ENCODE measurements around the gene KIRREL3. TPM values are rescaled to one million over a fixed set of nuclear protein-coding genes. Genes with fewer than 3 reads are reported as not detected.

The KIRREL3 gene
- polyA plus RNA-seq, 1 of the 3 experiments (the other 2 are of a cell fraction) = 3.7 TPM

- DNase-seq = no peak
- CTCF ChIA-PET = interaction anchor here (0.9 to 1.1 kb wide), 2 partner anchors 55 to 328 kb away, joined by 3 to 5 read pairs; no protein-coding TSS in a partner anchor
- no peak overlapping the region for H3K4me3 ChIP-seq (ENCODE audit: low read depth in 2 of 2, low read length in 1 of 2)
- H3K4me1 ChIP-seq (ENCODE audit: control insufficient read depth in 1 of 2, insufficient read depth in 2 of 2, low read depth in 1 of 2, low read length in 1 of 2) = peaks cover 0 to 4% of the 10 kb centered on the region in 2 experiments; a peak in 2 of 4 replicates
- 77% methylated on average over 8 of the region's 8 CpGs for WGBS (ENCODE audit: low lambda C conversion rate)
- H3K27ac ChIP-seq (ENCODE audit: low read depth in 2 of 2, low read length in 1 of 2) = no peak overlapping the region
- no peak for TF ChIP-seq TCF12 (IDR thresholded peaks at IDR 0.05)
- TF ChIP-seq RXRA (IDR thresholded peaks at IDR 0.05; ENCODE audit: borderline replicate concordance, low read depth) = no peak
- no peak for TF ChIP-seq MAX (IDR thresholded peaks at IDR 0.05; ENCODE audit: low read depth)
- TF ChIP-seq FOXM1 (IDR thresholded peaks at IDR 0.05; ENCODE audit: low read depth) = no peak
- TF ChIP-seq NRF1 (IDR thresholded peaks at IDR 0.05; ENCODE audit: low read depth, low read length) = no peak
- TF ChIP-seq PBX3 (IDR thresholded peaks at IDR 0.05) = no peak
- TF ChIP-seq ELF1 (IDR thresholded peaks at IDR 0.05) = no peak
- no peaks in the 10 kb centered on the region for H3K79me2 ChIP-seq (ENCODE audit: insufficient read depth)
- no peaks in the 10 kb centered on the region for H3K9me3 ChIP-seq
- H3K9me2 ChIP-seq = no peaks in the 10 kb centered on the region
- H3K27me3 ChIP-seq (ENCODE audit: insufficient read depth) = no peaks in the 10 kb centered on the region
- POLR2A ChIA-PET = no interaction called here
- H3K4me2 ChIP-seq = no peak overlapping the region
- no peak overlapping the region for H2AFZ ChIP-seq (ENCODE audit: low read depth)
- no peaks in the 10 kb centered on the region for H3F3A ChIP-seq (replicated peaks; ENCODE audit: insufficient read depth)
- H3K9ac ChIP-seq = no peak overlapping the region
- H4K20me1 ChIP-seq (ENCODE audit: insufficient read depth) = no peaks in the 10 kb centered on the region
- no peaks in the 10 kb centered on the region for H3K36me3 ChIP-seq (replicated peaks in 1 of 2; ENCODE audit: control insufficient read depth in 1 of 2, insufficient read depth in 2 of 2, low read length in 1 of 2)
These were observed 338.4 kb downstream of the KIRREL3 start for GRCh38 chr11:126662035-126662790.

DNA sequence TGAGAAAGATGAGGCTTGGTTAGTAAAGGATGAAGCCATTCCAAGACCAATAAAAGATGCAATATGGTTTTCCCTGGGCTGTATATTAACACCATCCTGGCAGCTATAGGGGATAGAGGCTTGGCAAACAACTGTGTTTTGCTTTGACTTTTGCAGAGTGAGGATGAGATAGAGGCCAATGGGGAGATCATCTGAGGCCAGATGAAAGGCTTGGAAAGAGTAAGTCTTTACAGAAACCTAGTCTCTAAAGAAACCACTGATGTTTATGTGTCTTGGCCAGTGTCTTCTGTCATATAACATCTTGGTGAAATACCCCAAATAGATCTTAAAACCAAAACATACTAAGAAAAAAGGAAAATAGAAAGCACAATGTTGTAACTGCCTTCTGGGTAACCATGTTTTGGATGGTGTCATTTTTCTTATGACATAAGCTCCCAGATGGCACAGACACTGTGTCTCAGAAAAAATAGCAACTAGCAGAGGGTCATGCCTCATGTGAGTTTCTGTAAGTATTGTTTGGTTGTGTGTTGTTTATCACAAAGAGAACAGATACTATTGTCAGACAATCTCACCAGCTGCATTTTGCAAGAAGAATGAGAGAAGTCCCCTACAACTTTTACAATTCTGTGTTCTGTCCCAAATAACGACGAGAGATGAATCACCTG, 339.7 kb downstream of the KIRREL3 start:
- Histone ChIP-seq H3K27me3 (ENCODE audit: insufficient read depth) (no peaks in the 10 kb centered on the region), H3K4me3 (ENCODE audit: low read depth in 2 of 2, low read length in 1 of 2) (no peak overlapping the region), H3K36me3 (replicated peaks in 1 of 2; ENCODE audit: control insufficient read depth in 1 of 2, insufficient read depth in 2 of 2, low read length in 1 of 2) (no peaks in the 10 kb centered on the region), H3F3A (replicated peaks; ENCODE audit: insufficient read depth) (no peaks in the 10 kb centered on the region), H3K4me1 (ENCODE audit: control insufficient read depth in 1 of 2, insufficient read depth in 2 of 2, low read depth in 1 of 2, low read length in 1 of 2) (peaks cover 0 to 4% of the 10 kb centered on the region in 2 experiments; a peak in 2 of 4 replicates), H3K9me2 (no peaks in the 10 kb centered on the region), H3K9me3 (no peaks in the 10 kb centered on the region), H2AFZ (ENCODE audit: low read depth) (no peak overlapping the region), H3K27ac (ENCODE audit: low read depth in 2 of 2, low read length in 1 of 2) (no peak overlapping the region), H3K79me2 (ENCODE audit: insufficient read depth) (no peaks in the 10 kb centered on the region), H3K4me2 (no peak overlapping the region), H4K20me1 (ENCODE audit: insufficient read depth) (no peaks in the 10 kb centered on the region), H3K9ac (no peak overlapping the region)
- DNase-seq = no peak
- CTCF ChIA-PET = interaction anchor here (0.6 to 2.1 kb wide), 5 partner anchors 53 to 1183 kb away, joined by 3 to 7 read pairs (median 3); no protein-coding TSS in a partner anchor
- POLR2A ChIA-PET = no interaction called here
- 80% methylated on average over 2 of the region's 2 CpGs for WGBS (ENCODE audit: low lambda C conversion rate)
- TF ChIP-seq CHD2 (IDR thresholded peaks at IDR 0.05; ENCODE audit: low read length, partially characterized antibody) (no peak), FOSL2 (IDR thresholded peaks at IDR 0.05; ENCODE audit: borderline replicate concordance, low read depth) (no peak), RFX5 (IDR thresholded peaks at IDR 0.05; ENCODE audit: low read length) (no peak), RXRA (IDR thresholded peaks at IDR 0.05; ENCODE audit: borderline replicate concordance, low read depth) (no peak), YY1 (IDR thresholded peaks at IDR 0.05; ENCODE audit: low read depth) (no peak), GABPA (IDR thresholded peaks at IDR 0.05; ENCODE audit: low read depth) (no peak), RCOR1 (IDR thresholded peaks at IDR 0.05; ENCODE audit: low read length) (no peak), SIN3A (IDR thresholded peaks at IDR 0.05; ENCODE audit: borderline replicate concordance, low read depth, low read length) (no peak), JUND (IDR thresholded peaks at IDR 0.05) (no peak), GATA2 (CRISPR knock-in tag; IDR thresholded peaks at IDR 0.05) (no peak), NRF1 (IDR thresholded peaks at IDR 0.05; ENCODE audit: low read depth, low read length) (no peak), MEF2A (IDR thresholded peaks at IDR 0.05; ENCODE audit: borderline replicate concordance, low read depth) (no peak), FOXM1 (IDR thresholded peaks at IDR 0.05; ENCODE audit: low read depth) (no peak), RAD21 (IDR thresholded peaks at IDR 0.05; ENCODE audit: low read length) (no peak), TAF1 (IDR thresholded peaks at IDR 0.05; ENCODE audit: borderline replicate concordance, low read depth, low read length) (no peak), MXI1 (IDR thresholded peaks at IDR 0.05; ENCODE audit: low read depth, low read length) (no peak)
- TF ChIP-seq, protein P1, sequence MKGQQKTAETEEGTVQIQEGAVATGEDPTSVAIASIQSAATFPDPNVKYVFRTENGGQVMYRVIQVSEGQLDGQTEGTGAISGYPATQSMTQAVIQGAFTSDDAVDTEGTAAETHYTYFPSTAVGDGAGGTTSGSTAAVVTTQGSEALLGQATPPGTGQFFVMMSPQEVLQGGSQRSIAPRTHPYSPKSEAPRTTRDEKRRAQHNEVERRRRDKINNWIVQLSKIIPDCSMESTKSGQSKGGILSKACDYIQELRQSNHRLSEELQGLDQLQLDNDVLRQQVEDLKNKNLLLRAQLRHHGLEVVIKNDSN (IDR thresholded peaks at IDR 0.05; ENCODE audit: borderline replicate concordance, low read depth) = no peak
- TF ChIP-seq, protein P2, sequence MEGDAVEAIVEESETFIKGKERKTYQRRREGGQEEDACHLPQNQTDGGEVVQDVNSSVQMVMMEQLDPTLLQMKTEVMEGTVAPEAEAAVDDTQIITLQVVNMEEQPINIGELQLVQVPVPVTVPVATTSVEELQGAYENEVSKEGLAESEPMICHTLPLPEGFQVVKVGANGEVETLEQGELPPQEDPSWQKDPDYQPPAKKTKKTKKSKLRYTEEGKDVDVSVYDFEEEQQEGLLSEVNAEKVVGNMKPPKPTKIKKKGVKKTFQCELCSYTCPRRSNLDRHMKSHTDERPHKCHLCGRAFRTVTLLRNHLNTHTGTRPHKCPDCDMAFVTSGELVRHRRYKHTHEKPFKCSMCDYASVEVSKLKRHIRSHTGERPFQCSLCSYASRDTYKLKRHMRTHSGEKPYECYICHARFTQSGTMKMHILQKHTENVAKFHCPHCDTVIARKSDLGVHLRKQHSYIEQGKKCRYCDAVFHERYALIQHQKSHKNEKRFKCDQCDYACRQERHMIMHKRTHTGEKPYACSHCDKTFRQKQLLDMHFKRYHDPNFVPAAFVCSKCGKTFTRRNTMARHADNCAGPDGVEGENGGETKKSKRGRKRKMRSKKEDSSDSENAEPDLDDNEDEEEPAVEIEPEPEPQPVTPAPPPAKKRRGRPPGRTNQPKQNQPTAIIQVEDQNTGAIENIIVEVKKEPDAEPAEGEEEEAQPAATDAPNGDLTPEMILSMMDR (IDR thresholded peaks at IDR 0.05) = no peak
- TF ChIP-seq, protein P3, sequence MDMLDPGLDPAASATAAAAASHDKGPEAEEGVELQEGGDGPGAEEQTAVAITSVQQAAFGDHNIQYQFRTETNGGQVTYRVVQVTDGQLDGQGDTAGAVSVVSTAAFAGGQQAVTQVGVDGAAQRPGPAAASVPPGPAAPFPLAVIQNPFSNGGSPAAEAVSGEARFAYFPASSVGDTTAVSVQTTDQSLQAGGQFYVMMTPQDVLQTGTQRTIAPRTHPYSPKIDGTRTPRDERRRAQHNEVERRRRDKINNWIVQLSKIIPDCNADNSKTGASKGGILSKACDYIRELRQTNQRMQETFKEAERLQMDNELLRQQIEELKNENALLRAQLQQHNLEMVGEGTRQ (IDR thresholded peaks at IDR 0.05; ENCODE audit: borderline replicate concordance, low read depth, low read length) = no peak

All from SK-N-SH (cell line).